GM21723 (cell line): Measurements from ENCODE around the gene INPP5D.
"Not testable (repeated sequence)": the region's sequence is repeated elsewhere in the genome, so short reads cannot be mapped to it uniquely, and the experiment has no call there.

ENCODE experiments used
- ATAC-seq: cut with Tn5 transposase; IDR thresholded peaks from one replicate; pipeline ENCODE4 v1.9.1; 2021; ENCODE audit warnings: mild to moderate bottlenecking, moderate library complexity; ENCODE audit not compliant: unreplicated experiment

Gene INPP5D

DNA sequence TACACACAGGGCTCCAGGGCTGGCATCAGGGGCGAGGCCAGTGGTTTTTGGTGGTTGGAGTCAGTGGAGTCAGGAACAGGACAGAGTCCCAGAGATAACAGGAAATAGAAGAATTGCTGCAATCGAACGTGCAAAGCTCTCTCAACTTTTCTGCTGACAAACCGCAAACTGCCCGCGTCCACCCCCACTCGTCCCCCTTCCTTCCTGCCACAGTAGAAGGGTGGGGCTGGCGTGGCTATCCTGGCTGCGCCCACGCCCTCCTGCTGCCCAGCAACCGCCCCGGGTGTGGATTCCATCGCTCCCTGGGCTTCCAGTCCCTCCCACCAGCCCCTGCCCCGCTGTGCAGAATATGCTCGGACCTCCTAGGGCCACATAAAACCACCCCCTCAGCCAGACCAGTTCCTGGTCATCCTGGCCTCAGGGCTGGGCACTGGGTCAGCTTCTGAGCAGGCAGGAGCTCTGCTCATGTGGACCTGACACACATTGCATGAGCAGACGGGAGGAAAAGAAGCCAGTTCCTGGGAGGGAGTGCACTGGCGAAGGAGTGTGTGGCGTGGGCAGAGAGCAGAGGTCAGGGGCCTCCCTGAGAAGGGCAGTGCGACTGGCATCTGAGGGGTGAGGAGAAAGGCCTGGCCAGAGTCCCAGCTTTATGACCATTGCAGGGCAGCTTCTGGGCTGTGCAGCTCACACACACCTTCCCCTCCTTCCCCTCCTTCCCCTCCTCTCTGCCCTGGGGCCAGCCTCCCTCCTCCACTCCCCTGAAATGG lies 105.9 kb downstream of the INPP5D start:
- no peak for ATAC-seq

DNA sequence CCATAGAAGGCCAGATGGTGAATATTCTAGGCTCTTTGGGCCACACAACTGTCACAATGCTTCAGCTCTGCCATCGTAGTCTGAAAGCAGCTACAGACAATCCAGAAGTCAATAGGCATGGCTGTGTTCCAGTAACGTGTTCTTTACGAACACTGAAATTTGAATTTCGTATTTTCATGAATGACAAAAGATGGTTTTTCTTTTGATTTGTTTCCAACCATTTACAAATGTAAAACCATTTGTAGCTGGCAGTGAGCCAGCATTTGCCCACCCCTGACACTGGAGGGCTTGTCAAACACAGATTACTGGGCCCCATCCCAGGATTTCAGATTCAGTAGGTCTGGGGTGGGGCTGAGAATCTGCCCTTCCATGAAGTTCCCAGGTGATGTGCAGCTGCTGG lies 108.3 kb downstream of the INPP5D start:
- ATAC-seq = no peak

DNA sequence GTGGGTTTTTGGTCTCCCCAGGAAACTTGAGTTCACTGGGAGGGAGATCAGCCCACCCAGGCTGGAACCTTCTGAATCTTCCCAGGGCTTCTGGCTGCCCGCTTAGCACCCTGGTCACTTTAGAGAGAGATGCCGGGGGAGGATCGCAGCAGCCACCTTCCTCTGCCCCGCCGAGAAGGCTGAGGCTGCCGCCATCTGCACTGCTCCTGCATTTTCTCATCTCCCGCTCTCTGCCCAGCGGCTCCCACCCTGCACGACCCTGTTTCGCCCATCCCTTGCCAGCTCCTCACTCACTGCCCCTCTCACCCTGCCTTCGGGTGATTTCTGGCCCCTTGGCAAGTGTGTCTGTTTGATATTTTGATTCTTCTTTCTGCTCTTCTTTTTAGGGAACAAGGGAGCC lies 108.8 kb downstream of the INPP5D start:
- ATAC-seq = no peak

DNA sequence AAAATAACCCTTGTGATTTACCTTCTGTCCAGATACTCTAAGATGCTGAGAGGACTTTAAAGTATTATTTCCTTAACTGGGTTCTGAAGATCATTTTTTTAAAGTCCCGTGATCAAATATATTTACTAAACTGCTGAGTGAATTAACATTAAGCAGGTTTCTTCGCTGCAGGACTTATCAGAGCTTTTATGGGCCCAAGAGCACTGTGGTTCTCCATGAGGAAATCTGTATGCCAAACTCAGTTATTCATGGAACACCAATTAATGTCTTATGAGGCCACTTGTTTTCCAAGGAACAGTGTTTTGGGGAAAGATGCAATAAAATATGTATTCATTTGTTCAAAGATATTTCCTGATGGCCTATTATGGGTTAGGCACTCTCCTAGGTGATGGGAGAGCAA lies 111.2 kb downstream of the INPP5D start:
- ATAC-seq = no peak

DNA sequence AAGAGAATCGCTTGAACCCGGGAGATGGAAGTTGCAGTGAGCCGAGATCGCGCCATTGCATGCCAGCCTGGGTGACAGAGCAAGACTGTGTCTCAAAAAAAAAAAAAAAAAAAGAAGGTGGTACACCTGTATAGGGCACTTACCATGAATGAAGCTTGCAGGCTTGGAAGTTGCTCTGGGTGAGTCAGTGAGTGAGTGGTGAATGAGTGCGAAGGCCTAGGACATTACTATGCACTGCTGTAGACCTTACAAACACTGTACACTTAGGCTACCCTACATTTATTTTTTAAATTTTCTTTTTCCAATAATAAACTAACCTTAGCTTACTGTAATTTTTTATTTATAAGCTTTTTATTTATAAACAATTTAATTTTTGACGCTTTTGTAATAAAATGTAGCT lies 113.0 kb downstream of the INPP5D start:
- no peak for ATAC-seq

DNA sequence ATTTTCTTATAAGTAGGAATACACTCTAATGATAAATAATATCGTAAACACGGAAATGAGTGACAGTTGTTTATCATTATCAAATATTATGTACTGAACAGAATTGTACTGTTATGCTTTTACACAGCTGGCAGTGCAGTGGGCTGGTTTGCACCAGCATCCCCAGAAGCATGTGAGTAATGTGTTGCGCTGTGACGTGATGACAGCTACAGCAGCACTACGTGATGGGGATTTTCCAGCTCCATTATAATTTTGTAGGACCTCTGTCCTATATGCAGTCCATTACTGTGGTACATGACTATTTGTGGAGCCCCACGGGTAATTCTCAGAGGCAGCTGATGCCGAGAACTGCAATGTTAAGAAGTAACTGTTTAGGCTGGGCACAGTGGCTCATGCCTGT lies 114.0 kb downstream of the INPP5D start:
- ATAC-seq = no peak

DNA sequence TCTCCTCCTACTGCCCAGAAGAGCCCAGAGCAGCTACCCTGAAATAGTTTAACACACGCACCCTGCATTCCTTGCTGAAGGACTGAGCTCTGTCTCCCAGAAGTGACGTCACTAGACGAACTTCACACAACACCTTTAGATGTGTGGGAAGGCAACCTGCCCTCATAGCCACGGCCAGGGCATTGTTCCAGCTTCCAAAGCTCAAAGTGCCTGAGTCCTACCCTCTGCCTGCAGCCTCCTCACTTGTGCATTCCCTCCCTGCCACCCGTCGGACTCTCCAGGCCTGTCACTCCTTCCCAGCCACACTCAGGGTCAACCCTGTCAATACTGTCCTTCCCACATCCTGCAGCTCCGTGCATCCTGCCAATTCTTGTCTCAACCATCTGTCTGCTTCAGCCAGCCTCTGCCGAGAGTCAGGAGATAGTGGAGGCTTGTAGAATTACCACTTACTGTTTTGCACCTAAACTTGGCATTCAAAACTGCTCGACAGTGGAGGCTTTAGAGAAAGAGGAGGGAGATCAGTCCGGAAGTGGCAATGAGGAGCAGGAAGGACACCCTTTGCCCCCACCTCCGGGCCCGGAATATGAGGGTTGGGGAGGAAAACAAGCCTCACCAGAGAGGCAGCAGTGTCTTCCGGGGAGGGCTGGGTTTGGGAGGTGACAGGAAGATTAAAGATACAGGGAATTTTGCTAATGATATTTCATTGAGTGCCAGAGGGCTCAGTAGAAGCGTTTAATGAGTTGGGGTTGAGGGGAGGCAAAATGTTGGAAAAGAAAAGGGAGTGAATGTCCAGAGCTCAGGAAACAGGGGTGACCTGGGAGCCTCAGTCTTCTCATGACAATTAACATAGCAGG lies 119.1 kb downstream of the INPP5D start:
- no peak for ATAC-seq

DNA sequence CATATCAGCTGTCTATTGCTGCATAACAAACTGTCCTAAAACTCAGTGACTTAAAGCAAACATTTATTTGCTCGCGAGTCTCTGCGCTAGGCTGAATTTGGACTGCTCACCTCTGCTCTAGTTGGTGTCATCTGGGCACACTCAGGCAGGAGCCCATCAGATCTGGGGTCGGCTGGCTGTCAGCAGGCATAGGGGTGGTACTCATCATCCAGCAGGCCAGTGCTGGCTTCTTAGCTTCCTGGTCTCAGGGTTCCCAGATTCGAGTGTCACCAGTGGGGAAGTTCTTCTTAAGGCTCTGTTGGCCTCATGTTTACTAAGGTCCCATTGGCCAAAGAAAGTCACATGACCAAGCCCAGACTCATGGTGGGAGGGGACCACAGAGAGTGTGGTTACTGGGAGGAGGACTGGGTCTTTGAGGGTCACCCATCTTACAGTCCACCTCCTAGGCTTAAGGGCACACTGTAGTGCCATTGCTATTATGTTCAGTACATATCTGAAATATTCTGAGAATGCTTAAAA lies 119.8 kb downstream of the INPP5D start:
- ATAC-seq = no peak

DNA sequence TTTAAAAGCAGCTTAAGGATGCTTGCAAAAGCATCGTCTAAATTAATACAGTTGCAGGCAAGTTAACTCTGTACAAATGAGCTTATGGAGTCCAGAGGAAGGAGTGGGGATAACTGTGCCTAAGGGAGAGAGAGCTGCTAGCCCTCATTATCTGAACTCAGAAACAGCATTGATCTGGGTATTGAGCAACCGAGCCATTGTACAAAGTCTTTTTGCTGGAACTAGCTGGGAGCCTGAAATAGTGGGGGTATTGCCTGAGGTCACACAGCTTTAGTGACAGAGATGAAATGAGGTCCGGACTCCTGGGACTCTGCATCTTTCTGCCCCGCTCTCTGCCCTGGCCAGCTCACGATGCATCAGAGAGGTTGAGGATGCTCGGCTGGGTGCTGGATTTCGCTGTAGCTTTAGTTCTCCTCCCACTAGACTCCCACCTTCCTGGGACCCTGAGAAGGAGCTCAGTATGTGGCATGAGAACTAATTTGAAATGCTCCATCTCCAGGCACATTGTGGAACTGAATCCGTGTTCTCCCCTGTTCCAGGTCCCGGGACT lies 123.8 kb downstream of the INPP5D start:
- no peak for ATAC-seq

DNA sequence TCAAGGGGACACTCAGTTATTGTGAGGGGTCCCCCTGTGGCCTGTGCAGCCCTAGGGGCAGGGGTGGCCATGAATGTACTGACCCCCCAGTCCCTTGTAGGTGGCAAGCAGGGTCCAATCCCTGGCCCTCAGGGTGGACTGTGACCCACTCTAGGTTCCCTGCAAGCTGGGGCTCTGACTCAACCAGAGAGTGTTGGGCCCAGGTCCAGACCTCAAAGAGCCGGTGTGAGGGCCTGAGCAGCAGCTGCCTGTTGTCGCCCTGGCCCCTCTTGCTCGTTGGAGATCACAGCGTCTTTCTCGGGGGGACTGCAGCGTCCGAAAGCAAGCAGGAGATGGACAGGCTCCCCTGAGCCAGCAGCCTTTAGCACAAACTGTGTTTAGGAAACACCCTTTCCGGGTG lies 124.5 kb downstream of the INPP5D start:
- ATAC-seq = no peak

DNA sequence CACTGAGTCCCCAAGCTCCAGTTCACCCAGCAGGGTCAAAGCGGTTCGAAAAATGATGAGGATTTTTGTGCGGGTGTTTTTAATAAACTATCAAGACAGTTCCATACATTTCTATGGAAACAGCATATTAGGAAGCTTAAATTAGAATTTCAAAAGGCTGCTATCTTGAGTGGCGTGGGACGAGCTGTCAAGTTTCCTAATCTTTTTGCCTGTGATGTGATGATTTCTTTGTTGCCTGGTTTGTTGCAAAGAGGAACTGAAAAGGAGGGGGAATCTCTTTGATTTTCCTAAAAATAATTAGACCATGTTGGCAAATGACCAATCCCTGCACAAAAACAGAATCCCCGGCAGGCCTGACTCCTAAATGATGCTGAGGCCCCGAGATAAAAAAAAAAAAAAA lies 125.2 kb downstream of the INPP5D start:
- ATAC-seq = no peak

DNA sequence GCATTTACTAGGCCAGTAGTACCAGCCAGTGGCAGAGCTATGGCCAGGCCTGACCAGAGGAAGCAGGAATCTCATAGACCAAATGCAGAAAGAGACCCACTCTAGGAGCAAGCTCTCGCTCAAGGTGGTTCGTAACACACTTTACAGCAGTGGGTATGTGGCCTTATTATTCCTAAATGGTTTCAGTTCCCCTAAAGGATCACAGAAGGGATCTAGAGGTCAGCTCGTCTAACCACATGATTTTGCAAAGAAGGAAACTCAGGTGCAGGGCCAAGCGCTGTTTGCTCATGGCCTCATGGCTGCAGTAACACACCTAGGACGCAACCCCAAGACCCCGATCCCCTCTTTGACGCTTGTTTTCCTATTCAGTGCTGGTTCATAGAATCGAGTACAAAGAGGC lies 125.8 kb downstream of the INPP5D start:
- ATAC-seq = peak; percentile 54

DNA sequence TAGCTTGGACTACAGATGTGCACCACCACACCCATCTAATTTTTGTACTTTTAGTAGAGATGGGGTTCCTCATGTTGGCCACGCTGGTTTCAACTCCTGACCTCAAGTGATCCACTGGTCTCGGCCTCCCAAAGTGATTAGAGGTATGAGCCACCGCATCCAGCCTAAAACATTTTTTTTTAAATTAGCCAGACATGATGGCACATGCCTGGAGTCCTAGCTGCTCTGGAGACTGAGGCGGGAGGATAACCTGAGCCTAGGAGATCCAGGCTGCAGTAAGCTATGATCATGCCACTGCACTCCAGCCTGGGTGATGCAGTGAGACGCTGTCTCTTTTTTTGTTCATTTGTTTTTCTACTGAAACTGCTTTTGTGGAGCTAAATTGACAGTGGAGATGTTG lies 126.7 kb downstream of the INPP5D start:
- ATAC-seq = no peak

DNA sequence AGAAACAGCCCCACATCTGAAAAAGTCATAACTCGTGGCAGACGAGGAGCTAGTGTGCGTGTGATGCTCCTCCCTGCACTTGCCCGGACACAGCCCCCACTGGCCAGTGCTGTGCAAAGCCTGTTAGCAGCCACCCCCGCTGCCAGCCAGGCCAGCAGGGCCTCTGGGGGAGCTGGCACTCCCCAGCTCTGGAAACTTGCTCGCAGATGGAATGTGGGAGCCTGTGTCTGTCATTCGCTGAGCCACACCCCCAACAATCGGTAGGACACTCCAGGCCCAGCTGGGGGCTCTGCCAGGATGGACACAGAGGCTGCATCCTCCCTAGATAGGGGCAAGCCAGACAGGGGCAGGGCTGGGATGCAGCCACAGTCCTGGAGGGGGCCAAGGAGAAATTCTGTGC lies 128.9 kb downstream of the INPP5D start:
- no peak for ATAC-seq

DNA sequence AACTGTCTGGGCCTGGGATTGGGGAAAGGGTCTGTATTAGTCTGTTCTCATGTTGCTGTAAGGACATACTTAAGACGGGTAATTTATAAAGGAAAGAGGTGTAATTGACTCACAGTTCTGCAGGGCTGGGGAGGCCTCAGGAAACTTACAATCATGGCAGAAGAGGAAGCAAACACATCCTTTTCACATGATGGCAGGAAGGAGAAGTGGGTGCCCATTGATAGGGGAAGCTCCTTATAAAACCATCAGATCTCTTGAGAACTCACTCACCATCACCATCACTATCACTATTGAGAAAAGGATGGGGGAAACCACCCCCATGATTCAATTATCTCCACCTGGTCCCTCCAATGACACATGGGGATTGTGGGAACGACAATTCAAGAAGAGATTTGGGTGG lies 130.9 kb downstream of the INPP5D start:
- not testable (repeated sequence) for ATAC-seq

DNA sequence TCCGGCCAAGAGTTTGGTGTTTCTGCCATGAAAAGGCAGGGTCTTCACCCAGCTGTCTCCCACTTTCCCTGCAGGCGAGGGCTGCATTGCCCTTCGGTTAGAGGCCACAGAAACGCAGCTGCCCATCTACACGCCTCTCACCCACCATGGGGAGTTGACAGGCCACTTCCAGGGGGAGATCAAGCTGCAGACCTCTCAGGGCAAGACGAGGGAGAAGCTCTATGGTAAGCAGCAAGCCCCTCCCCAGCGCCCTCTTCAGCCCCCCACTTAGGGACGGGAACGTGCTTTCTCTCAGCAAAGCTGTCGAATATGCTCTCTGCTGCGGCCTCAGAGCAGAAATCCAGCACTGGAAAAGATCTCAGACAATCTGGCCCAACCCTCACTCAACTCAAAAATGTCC lies 133.6 kb downstream of the INPP5D start:
- ATAC-seq = no peak

DNA sequence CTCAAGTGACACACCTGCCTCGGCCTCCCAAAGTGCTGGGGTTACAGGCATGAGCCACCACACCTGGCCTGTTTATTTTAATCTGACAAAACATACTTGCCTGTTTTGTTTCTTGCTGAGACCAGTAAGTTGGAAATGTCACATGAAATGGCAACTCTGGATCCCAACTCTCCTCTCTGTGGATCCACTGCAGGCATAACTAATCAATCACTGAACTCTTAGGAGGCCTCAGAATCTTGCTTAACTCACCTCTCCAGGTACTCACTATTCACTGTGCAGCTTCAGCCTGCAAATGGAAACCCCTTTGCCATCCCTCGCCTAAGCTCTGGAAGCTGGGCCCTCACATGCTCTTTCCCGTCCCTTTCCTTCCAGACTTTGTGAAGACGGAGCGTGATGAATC lies 134.9 kb downstream of the INPP5D start:
- ATAC-seq = no peak

DNA sequence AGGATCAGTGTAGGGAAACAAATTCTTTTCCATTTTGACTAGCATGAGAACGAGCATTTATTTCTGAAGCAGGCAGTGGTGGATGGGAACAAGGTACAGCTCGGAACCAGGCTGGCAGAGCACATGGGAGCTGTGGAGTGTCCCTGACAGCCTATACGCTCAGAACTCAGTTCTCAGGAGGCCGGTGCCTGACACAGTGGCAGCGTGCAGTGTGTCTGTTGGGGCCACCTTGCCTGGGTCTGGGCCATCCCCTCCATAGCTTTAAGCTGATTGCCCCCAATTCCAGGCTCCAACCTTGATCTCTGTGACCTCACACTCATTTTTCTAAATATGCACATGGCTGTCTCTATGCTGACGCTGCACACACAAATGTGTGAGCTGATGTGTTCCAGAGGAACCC lies 136.9 kb downstream of the INPP5D start:
- no peak for ATAC-seq

DNA sequence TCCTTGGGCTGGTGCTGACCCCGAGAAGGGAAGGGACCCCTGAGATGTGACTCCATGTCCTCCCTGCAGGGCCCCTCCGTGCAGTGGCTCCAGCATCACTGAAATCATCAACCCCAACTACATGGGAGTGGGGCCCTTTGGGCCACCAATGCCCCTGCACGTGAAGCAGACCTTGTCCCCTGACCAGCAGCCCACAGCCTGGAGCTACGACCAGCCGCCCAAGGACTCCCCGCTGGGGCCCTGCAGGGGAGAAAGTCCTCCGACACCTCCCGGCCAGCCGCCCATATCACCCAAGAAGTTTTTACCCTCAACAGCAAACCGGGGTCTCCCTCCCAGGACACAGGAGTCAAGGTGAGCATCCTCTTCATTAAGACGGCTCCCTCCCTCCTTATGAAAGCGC lies 137.9 kb downstream of the INPP5D start:
- no peak for ATAC-seq

DNA sequence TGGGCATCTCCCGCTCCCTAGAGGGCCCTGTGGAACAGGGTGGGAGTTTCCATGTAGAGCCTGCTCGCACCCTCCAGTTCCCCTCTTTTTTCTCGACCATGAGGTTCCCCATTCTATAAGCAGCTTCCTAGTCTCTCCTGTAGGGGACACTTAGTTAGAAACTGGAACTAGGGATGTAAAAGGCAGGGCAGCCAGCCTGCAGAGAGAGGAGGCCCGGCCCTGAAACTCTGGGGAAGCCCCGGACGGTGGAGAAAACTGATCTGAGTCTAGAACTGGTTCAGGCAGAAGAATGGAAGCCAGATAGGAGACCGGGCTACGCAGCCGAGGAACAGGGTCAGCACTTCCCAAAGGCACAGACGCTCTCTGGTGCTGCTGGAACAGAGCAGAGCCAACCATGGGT lies 139.7 kb downstream of the INPP5D start:
- ATAC-seq = no peak

DNA sequence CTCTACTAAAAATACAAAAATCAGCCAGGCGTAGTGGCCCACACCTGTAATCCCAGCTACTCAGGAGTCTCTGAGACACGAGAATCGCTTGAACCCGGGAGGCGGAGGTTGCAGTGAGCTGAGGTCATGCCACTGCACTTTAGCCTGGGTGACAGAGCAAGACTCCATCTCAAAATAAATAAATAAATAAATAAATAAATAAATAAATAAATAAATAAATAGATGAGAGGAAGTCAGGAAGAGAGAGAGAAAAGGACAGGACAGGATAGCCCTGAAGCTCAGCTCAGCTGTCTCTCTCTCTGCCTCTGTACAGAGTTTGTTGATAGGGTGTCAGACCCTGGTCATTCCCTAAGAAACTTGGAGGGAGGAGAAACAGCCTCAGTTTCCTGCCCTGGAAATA lies 140.6 kb downstream of the INPP5D start:
- ATAC-seq = not testable (repeated sequence)
